OCI-LY7 (cell line): Measurements from ENCODE around the gene POU2AF3. TPM values are rescaled to one million over a fixed set of nuclear protein-coding genes. Genes with fewer than 3 reads are reported as not detected.
A peak's percentile ranks its signal among the peaks of the same experiment; 100 is the strongest.

Experiments used
- BruUV-seq: library from RNA; stranded (reverse); fragments of 400-500 nt; replicated peaks from 2 replicates; lab custom pipeline; 2021; lab: Mats Ljungman, UMichigan
- CTCF ChIA-PET: fragments of 300-600 bp; sonication (Branson Sonifier 250); formaldehyde crosslinking; loops from one replicate; lab custom pipeline; 2022; ENCODE audit warnings: antibody characterized with exemption; ENCODE audit not compliant: unreplicated experiment; lab: Charles Lee
- POLR2A ChIA-PET: fragments of 300-600 bp; sonication (Branson Sonifier 250); formaldehyde crosslinking; loops from one replicate; lab custom pipeline; 2022; ENCODE audit warnings: antibody characterized with exemption; lab: Charles Lee
- DNase-seq: peaks from one replicate; pipeline ENCODE4 v3.0.0-alpha.2; 2015; ENCODE audit warnings: low spot score
- H2AFZ ChIP-seq: fragments of 200-600 bp; sonication (generic), shearing (Covaris generic); 2 replicates; pipeline ENCODE4 v1.6.1; 2014; ENCODE audit warnings: mild to moderate bottlenecking, antibody characterized with exemption, low read length, moderate library complexity
- H3K27ac ChIP-seq: fragments of 200-600 bp; sonication (generic); 2 replicates; pipeline ENCODE4 v1.5.1; 2014; ENCODE audit warnings: mixed run types, low read depth, mild to moderate bottlenecking, moderate library complexity, low read length, inconsistent platforms; ENCODE audit not compliant: poor library complexity, severe bottlenecking
- H3K36me3 ChIP-seq: fragments of 200-600 bp; sonication (generic); 2 replicates; pipeline ENCODE4 v1.6.1; 2014; ENCODE audit warnings: mild to moderate bottlenecking, antibody characterized with exemption, low read length, moderate library complexity, mixed read lengths; ENCODE audit not compliant: insufficient read depth
- H3K4me1 ChIP-seq: fragments of 200-600 bp; sonication (generic); 2 replicates; pipeline ENCODE4 v1.5.1; 2014; ENCODE audit warnings: mild to moderate bottlenecking, low read length; ENCODE audit not compliant: insufficient read depth, poor library complexity, severe bottlenecking
- H3K4me2 ChIP-seq: fragments of 200-600 bp; sonication (generic); 2 replicates; pipeline ENCODE4 v1.6.1; 2014; ENCODE audit warnings: mild to moderate bottlenecking, low read length
- H3K4me3 ChIP-seq: fragments of 200-600 bp; sonication (generic); 2 replicates; pipeline ENCODE4 v1.5.1; 2014; ENCODE audit warnings: mild to moderate bottlenecking, low read depth, low read length; ENCODE audit not compliant: poor library complexity, severe bottlenecking
- H3K79me2 ChIP-seq: fragments of 200-600 bp; sonication (generic); 2 replicates; pipeline ENCODE4 v1.6.1; 2016; ENCODE audit warnings: low read depth, mild to moderate bottlenecking, low read length, moderate library complexity, mixed read lengths; ENCODE audit not compliant: insufficient read depth
- H3K9me2 ChIP-seq: fragments of 200-600 bp; sonication (generic); 2 replicates; pipeline ENCODE4 v1.6.1; 2016; ENCODE audit warnings: mild to moderate bottlenecking, low read length, mixed read lengths; ENCODE audit not compliant: insufficient read depth
- H3K9me3 ChIP-seq: fragments of 200-600 bp; sonication (generic); 2 replicates; pipeline ENCODE4 v1.6.1; 2014; ENCODE audit warnings: mild to moderate bottlenecking, mixed run types, low read length, mixed read lengths
- H4K20me1 ChIP-seq: fragments of 200-600 bp; sonication (generic); 2 replicates; pipeline ENCODE4 v1.6.1; 2014; ENCODE audit warnings: mild to moderate bottlenecking, antibody characterized with exemption, low read length, moderate library complexity, mixed read lengths; ENCODE audit not compliant: insufficient read depth
- CTCF ChIP-seq: fragments of 200-600 bp; sonication (generic); conservative IDR thresholded peaks from 2 replicates; pipeline ENCODE4 v1.5.1; 2014; ENCODE audit warnings: mild to moderate bottlenecking, antibody characterized with exemption, low read length, moderate library complexity, mixed read lengths
- EZH2phosphoT487 ChIP-seq: fragments of 200-600 bp; sonication (generic); IDR thresholded peaks from 2 replicates; pipeline ENCODE4 v1.6.1; 2018; ENCODE audit warnings: low read depth, borderline replicate concordance, mild to moderate bottlenecking, mixed run types, antibody characterized with exemption, low read length, moderate library complexity, mixed read lengths
- intact Hi-C: fragments of 100-400 bp; cut with micrococcal nuclease; formaldehyde crosslinking; loops from one replicate; pipeline ENCODE4 v1.10.0; 2022; ENCODE audit not compliant: unreplicated experiment
- total RNA-seq, 2 experiments: library from RNA; depleted of rRNA in 1 of 2; stranded (reverse); fragments of >200 nt in 1 of 2; shearing (Covaris generic) in 1 of 2; gene quantifications; 2 replicates each; pipeline ENCODE4 v1.2.3, GENCODE V29; 2014 to 2022

The POU2AF3 gene
- total RNA-seq, 2 experiments from 2014 or later: not detected

DNA sequence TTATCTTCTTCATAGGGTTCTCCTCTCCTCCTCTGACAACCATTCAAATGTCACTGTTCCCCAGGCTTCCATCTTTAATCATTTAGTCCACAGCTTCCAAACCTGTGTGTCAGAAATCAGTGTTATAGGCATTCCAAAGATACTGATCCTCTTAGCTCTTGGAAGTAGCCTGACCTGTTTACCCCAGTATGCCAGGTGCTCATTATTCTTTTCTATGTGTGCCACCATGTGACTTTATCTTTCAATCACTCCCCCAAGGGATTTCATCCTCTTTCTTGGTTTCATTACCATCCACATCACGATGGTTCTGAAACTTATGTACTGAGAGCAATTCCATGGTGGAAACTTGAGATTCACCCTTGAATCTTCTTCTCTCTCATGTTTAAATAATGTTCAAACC is 45.2 kb upstream of the POU2AF3 start:
- DNase-seq: peak; percentile 14
- peak overlapping the region; percentile 8; the same call in 1 of the 2 replicates for H2AFZ ChIP-seq
- H3K27ac ChIP-seq: no peak overlapping the region
- H3K9me2 ChIP-seq: no peaks in the 10 kb centered on the region
- intact Hi-C loops: no loop called here
- H3K36me3 ChIP-seq: no peaks in the 10 kb centered on the region
- BruUV-seq: no TSS peak
- H3K4me3 ChIP-seq: no peak overlapping the region
- H3K4me2 ChIP-seq: peak overlapping the region; percentile 6; the same call in 1 of the 2 replicates
- ChIA-PET CTCF (no interaction called here), POLR2A (interaction anchor here (0.7 to 1.6 kb wide), 4 partner anchors 17 to 42 kb away, joined by 3 to 4 read pairs (median 3); no protein-coding TSS in a partner anchor)
- H4K20me1 ChIP-seq: no peaks in the 10 kb centered on the region
- no peaks in the 10 kb centered on the region for H3K9me3 ChIP-seq
- TF ChIP-seq CTCF: no peak
- no peak for TF ChIP-seq EZH2phosphoT487
- H3K79me2 ChIP-seq: no peaks in the 10 kb centered on the region
- peaks cover 21% of the 10 kb centered on the region for H3K4me1 ChIP-seq

GRCh38 chr11:111253630-111254029 is 44.7 kb upstream of the POU2AF3 start:
- Histone ChIP-seq H3K79me2 (no peaks in the 10 kb centered on the region), H3K9me3 (no peaks in the 10 kb centered on the region), H3K4me3 (no peak overlapping the region), H4K20me1 (no peaks in the 10 kb centered on the region), H3K36me3 (no peaks in the 10 kb centered on the region), H3K4me1 (peaks cover 21% of the 10 kb centered on the region), H3K4me2 (peak overlapping the region; percentile 6; the same call in 1 of the 2 replicates), H3K9me2 (no peaks in the 10 kb centered on the region), H3K27ac (no peak overlapping the region), H2AFZ (peak overlapping the region; percentile 8; the same call in 1 of the 2 replicates)
- no peak for DNase-seq
- ChIA-PET CTCF (no interaction called here), POLR2A (interaction anchor here (0.7 to 1.6 kb wide), 4 partner anchors 9 to 18 kb away, joined by 3 to 4 read pairs (median 3); no protein-coding TSS in a partner anchor)
- intact Hi-C loops: no loop called here
- BruUV-seq: no TSS peak
- TF ChIP-seq EZH2phosphoT487: no peak
- TF ChIP-seq CTCF: no peak

DNA sequence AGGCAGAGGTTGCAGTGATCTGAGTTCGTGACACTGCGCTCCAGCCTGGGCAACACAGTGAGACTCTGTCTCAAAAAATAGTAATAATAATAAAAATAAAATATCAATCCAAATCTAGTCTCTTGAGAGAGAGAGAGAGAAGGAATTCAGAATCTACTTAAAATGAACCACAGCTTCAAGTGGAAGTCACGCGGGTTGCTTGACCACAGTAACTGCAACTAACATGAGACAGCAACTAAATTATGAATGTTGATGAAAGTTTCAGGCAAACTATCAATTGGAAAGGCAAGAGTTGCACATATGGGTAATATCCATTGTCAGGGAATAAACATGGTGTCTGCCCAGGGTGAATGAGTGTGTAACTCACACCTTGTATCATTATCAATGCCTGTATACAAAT is 40.3 kb upstream of the POU2AF3 start:
- Histone ChIP-seq H4K20me1 (no peaks in the 10 kb centered on the region), H3K4me2 (no peak overlapping the region), H3K27ac (no peak overlapping the region), H3K79me2 (no peaks in the 10 kb centered on the region), H3K9me3 (no peaks in the 10 kb centered on the region), H2AFZ (no peak overlapping the region), H3K36me3 (no peaks in the 10 kb centered on the region), H3K4me3 (no peak overlapping the region), H3K4me1 (peaks cover 11% of the 10 kb centered on the region), H3K9me2 (no peaks in the 10 kb centered on the region)
- ChIA-PET CTCF (interaction anchor here (0.6 kb wide), 1 partner anchor 8 kb away, joined by 4 read pairs; no protein-coding TSS in a partner anchor), POLR2A (no interaction called here)
- no TSS peak for BruUV-seq
- DNase-seq: no peak
- intact Hi-C loops: no loop called here
- TF ChIP-seq CTCF (no peak), EZH2phosphoT487 (no peak)
